Measurements from ENCODE around the gene GIMAP2.

DNA sequence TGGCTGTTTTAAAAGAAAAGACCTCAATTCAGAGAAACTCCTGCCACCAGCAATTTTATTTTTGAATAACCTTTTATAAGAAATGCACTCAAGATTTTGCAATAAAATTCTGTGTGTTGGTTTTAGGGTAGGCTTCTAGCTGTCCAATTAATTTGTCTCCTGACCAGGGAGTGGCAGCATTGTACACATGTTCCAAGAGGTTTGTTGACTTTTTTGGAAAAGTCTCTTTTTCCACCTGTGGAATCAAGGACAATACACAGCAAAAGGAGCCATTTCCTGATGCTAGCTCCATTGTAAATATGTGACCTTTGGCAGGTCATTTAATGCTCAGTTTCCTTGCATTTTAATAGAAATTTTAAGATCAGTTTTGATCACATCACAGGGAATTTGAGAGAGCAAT, 53.5 kb downstream of the GIMAP2 start:
- TF ChIP-seq GATA2 (IDR thresholded peaks at IDR 0.05; ENCODE audit: low read depth, low read length) (no peak), GATA3 (IDR thresholded peaks at IDR 0.05; ENCODE audit: low read depth, low read length) (no peak)

All from SH-SY5Y (cell line).